SW480 (cell line): ENCODE measurements around the gene TSC2.
"Not testable (repeated sequence)": the region's sequence is repeated elsewhere in the genome, so short reads cannot be mapped to it uniquely, and the experiment has no call there.

Experiments
- DNase-seq: peaks from one replicate; pipeline ENCODE4 v3.0.0-alpha.2; 2016; ENCODE audit warnings: low spot score

TSC2 gene

DNA sequence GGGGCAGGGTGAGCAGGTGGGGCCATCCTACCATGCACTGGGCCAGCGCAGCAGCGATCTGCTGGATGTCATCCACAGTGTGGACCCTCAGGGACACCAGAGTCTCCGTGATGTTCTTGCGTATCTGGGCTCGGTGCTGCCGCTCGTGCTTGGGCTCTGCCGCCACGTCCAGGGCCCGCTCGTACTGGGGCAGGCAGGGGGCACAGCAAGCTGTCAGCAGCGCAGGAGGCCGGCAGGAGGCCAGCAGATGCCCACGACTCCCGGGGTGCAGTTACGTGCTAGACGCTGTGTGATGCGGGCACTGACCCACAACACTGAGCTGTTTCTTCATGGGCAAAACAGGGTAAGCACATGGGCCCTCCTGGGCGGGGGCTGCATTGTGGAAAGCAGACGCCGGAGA, 57.5 kb downstream of the TSC2 start:
- not testable (repeated sequence) for DNase-seq

GRCh38 chr16:2105769-2106168, 58.0 kb downstream of the TSC2 start:
- not testable (repeated sequence) for DNase-seq

DNA sequence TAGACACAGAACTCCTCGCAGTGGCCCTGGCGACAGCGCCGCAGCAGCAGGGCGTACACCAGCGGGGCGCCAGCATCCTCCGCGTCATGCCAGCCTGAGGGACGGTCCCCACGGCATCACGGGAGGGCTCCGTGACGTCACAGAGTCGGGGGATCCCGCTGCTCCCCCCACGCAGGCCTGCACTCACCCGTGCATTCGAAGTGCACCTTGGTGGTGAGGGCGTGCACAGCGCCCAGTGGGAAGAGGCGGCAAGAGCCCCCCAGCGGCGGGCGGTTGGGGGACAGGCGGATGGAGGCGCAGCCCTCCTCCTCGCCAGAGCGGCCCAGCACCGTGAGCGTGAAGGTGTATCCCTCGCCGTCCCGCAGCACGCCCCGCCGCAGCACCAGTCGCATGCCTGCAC, 58.4 kb downstream of the TSC2 start:
- DNase-seq = not testable (repeated sequence)

GRCh38 chr16:2107121-2107790, 59.5 kb downstream of the TSC2 start:
- not testable (repeated sequence) for DNase-seq

- not testable (repeated sequence) for DNase-seq
These were observed 60.0 kb downstream of the TSC2 start for GRCh38 chr16:2107791-2108125.

GRCh38 chr16:2108446-2109270, 60.9 kb downstream of the TSC2 start:
- DNase-seq = not testable (repeated sequence)

DNA sequence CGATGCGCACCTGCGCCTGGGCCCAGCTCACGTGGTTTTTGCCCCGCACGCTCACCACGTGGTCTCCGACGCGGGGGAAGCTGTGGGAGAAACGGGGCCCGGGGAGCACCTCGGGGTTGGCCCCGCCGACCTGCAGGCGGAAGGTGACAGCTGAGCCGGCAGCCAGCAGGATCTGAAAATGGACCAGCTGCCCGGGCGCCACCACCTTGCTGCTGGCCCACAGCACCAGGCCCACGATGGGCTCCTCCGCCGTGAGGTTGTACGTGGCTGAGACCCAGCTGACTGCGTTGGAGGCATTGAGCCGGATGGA, 61.4 kb downstream of the TSC2 start:
- DNase-seq = not testable (repeated sequence)

- DNase-seq = not testable (repeated sequence)
These were observed 62.1 kb downstream of the TSC2 start for GRCh38 chr16:2109872-2110271.

DNA sequence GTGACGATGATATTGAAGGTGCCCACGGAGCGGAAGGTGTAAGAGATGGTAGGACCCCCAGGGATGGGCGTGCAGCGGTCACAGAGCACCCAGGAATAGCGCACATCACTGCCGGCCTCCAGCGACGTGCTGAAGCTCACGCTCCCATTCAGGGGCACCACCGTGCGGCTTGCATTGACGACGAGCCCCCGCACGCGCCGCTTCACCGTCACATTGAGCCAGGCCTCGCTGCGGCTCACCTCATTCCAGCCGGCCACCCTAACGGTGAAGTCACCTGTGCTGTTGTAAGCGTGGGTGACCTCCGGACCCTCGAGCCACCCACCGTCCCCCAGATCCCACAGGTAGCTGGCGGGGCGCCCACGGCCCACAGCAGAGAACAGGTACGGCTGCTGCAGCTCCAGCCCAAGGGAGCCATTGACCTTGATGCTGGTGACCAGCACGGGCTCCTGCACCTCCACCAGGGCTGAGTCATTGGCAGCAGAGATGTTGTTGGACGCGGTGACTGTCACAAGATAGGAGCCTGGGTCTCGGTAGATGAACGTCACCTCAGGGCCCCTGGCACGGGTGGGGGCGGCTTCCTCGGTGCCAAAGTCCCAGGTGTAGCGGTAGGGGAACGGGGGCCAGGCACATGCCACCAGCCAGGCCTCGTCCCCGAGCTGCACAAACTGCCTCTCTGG, 62.7 kb downstream of the TSC2 start:
- not testable (repeated sequence) for DNase-seq

DNA sequence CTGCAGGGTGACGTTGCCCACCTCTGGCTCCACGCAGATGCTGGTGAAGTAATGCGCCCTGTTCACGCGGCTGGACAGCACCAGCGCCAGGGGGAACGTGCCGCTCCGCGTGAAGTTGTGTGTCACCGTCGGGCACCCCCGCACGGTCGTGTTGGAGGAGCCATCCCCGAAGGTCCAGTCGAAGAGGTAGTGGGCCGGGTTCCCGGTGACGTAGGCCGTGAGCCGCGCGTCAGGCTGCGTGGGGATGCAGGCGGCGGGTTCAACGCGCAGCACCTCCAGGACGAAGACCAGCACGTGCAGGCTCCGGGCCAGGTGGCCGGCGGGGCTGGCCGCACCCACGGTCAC, 63.2 kb downstream of the TSC2 start:
- not testable (repeated sequence) for DNase-seq

- DNase-seq = not testable (repeated sequence)
These were observed 63.9 kb downstream of the TSC2 start for GRCh38 chr16:2111412-2112335.

DNA sequence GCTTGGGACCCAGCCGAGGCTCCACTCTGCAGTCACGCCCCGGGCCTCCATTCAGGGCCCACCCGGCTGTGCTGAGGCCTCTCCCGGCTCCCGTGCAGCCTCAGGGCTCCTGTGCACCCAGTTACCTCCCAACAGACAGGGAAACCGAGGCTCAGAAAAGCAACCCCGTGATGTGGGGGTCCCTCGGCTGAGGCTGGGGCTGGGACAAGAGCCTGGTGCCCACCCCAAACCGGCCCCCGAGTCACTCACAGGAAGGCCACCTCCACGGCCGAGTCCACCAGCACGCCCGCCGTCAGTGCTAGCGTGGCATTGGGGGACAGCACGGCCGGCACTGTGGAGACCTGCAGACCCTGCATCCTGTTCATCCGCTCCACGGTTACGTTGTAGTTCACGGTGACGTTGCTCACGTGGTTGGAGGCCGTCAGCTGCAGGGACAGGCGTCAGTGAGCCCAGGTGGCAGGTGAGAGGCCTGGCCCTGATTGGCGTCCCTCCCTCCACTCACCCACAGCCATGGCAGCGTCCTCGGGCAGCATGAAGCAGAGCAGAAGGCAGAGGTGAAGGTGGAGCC, 64.8 kb downstream of the TSC2 start:
- not testable (repeated sequence) for DNase-seq

DNA sequence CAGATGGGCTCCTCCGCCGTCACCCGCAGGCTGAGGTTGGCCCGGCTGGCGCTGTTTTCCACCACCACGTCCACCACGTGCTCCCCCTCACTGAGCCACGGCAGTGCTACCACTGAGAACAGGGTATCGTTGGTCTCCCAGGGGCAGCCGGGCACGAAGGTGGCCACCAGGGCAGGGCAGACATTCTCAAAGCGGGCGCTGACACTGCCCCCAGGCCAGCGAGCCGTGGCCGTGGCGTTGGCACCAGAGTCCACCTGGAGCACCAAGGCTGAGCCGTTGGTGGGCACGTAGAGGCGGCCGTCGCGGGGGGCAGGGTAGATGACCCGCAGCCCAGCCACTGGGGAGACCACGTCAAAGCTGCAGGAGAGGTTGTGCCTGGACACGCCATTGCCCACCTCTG, 66.4 kb downstream of the TSC2 start:
- not testable (repeated sequence) for DNase-seq

GRCh38 chr16:2114885-2115590, 67.3 kb downstream of the TSC2 start:
- DNase-seq = not testable (repeated sequence)

DNA sequence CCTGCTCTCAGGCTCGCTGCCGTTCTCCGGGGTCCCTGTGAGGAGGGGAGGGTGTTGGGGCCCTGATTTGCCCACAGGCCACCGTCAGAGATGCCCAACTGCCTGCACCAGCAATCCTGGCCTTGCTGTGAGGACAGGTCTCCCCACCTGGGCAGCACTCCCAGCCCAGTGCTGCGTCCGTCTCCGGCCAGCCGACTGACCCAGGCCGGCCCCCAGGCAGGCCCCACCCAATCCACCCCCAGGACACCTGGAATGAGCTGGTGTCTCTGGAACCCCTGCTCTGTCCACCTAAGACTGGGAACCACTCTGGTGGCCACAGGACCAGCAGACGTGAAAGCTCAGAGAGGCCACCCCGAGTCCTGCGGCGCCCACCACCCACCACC, 67.8 kb downstream of the TSC2 start:
- no peak for DNase-seq

DNA sequence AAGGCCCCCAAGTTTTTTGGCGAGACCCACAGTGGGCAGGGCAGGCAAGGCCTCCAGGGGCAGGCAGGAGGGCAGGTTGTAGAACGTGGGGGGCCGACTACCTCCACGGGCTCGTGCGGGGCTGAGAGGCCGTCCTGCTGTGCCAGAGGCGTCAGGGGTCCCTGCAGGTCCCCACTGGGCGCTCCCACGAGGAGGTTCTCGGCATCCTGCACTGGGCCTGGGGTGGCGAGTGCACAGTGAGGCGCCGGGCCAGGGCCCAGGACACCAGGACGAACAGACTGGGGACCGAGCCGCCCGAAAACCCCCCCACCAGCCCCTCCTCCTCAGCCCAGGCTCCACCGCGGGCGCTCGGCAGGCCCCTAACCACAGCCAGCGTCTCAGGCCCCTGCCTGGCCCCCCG, 68.6 kb downstream of the TSC2 start:
- DNase-seq = not testable (repeated sequence)

DNA sequence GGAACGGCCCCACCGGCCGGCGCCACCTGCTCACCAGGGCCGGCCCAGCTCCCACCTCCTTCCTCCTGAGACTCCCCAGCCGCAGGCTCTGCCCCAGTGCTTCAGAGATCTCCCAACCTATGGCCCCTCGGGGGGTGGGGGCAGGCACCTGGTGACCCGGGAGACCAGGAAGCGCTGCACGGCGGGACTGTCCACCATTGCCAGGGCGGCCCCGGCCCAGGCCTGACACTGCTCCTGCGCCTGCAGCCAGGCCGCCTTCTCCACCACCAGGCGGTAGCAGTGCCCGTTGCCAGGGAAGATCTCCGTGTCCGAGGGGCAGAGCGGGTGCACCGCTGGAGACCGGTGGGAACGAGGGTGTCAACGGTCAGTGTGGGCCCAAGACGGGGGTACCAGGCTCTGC, 69.6 kb downstream of the TSC2 start:
- not testable (repeated sequence) for DNase-seq

- not testable (repeated sequence) for DNase-seq
These were observed 70.4 kb downstream of the TSC2 start for GRCh38 chr16:2117960-2118722.

GRCh38 chr16:2121325-2121724, 73.5 kb downstream of the TSC2 start:
- DNase-seq = not testable (repeated sequence)

DNA sequence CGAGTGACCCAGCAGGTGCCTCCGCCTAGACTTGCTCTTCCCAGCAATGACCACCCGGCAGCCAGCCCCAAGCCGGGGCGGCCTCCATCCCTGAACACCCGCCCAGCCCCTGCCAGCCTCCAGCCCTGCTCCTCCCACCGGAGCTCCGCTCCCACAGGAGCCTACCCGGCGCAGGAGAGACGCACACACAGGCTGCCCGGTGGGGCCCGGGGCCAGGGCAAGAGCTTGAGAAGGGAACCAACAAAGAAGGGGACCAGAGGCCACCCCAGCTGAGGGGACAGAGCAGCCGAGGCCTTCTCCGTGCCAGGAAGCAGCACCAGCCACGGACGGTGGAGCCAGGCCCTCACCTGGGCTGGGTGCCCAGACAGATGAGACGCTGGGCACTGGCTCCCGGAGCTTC, 74.1 kb downstream of the TSC2 start:
- no peak for DNase-seq
